SU-DHL-6 (cell line): Measurements from ENCODE around the gene POU2F3.

ENCODE experiments used
- H2AFZ ChIP-seq: fragments of 200-600 bp; sonication (generic); 2 replicates; pipeline ENCODE4 v1.6.1; 2014; ENCODE audit warnings: low read depth, mild to moderate bottlenecking, moderate library complexity, mixed read lengths, antibody characterized with exemption, low read length; ENCODE audit not compliant: severe bottlenecking
- H3F3A ChIP-seq: fragments of 200-600 bp; shearing (Covaris generic); 2 replicates; pipeline ENCODE4 v1.6.0; 2016; ENCODE audit warnings: antibody characterized with exemption, mild to moderate bottlenecking; ENCODE audit not compliant: insufficient read depth
- H3K27ac ChIP-seq: fragments of 200-600 bp; sonication (generic); 2 replicates; pipeline ENCODE4 v1.5.1; 2016; ENCODE audit warnings: low read depth, mild to moderate bottlenecking, low read length, moderate library complexity, mixed read lengths
- H3K27me3 ChIP-seq: fragments of 200-600 bp; sonication (generic), shearing (Covaris generic); 2 replicates; pipeline ENCODE4 v1.6.0; 2014; ENCODE audit warnings: mild to moderate bottlenecking, low read length
- H3K36me3 ChIP-seq: fragments of 200-600 bp; sonication (generic); 2 replicates; pipeline ENCODE4 v1.6.1; 2014; ENCODE audit warnings: mild to moderate bottlenecking, low read length, mixed read lengths
- H3K4me2 ChIP-seq: fragments of 300-600, 200-600 bp; shearing (Covaris generic), sonication (generic); 2 replicates; pipeline ENCODE4 v1.6.0; 2014; ENCODE audit warnings: low read length, low read depth, mild to moderate bottlenecking; ENCODE audit not compliant: poor library complexity, severe bottlenecking
- H3K4me3 ChIP-seq: fragments of 200-600 bp; sonication (generic); 2 replicates; pipeline ENCODE4 v1.5.1; 2014; ENCODE audit warnings: antibody characterized with exemption, low read length, mild to moderate bottlenecking, mixed read lengths; ENCODE audit not compliant: insufficient read depth, poor library complexity, severe bottlenecking
- H3K79me2 ChIP-seq: fragments of 200-600 bp; sonication (generic); 2 replicates; pipeline ENCODE4 v1.6.1; 2014; ENCODE audit warnings: mild to moderate bottlenecking, low read length, moderate library complexity; ENCODE audit not compliant: insufficient read depth
- H3K9ac ChIP-seq: fragments of 200-600 bp; sonication (generic); 2 replicates; pipeline ENCODE4 v1.7.0; 2014; ENCODE audit warnings: mild to moderate bottlenecking, low read length
- H3K9me2 ChIP-seq: fragments of 200-600 bp; sonication (generic); replicated peaks from 2 replicates; pipeline ENCODE4 v1.6.1; 2014; ENCODE audit warnings: low read length; ENCODE audit not compliant: insufficient read depth
- H3K9me3 ChIP-seq: fragments of 200-600 bp; sonication (generic); 2 replicates; pipeline ENCODE4 v1.6.1; 2014; ENCODE audit warnings: low read length, mixed read lengths; ENCODE audit not compliant: insufficient read depth
- H4K20me1 ChIP-seq: fragments of 200-600 bp; sonication (generic); 2 replicates; pipeline ENCODE4 v1.6.1; 2014; ENCODE audit warnings: low read depth, mild to moderate bottlenecking, antibody characterized with exemption, low read length, moderate library complexity, mixed read lengths
- EZH2phosphoT487 ChIP-seq: fragments of 200-600 bp; sonication (generic), shearing (Covaris generic); conservative IDR thresholded peaks from 2 replicates; pipeline ENCODE4 v1.6.1; 2018; ENCODE audit warnings: mild to moderate bottlenecking, antibody characterized with exemption, low read length, moderate library complexity, mixed read lengths
- TF ChIP-seq, protein P1 (sequence below): fragments of 200-600 bp; sonication (generic); IDR thresholded peaks from one replicate; pipeline ENCODE4 v1.5.1; 2017; ENCODE audit warnings: antibody characterized with exemption, mild to moderate bottlenecking, low read length, moderate library complexity; ENCODE audit not compliant: insufficient read depth, poor library complexity, severe bottlenecking

Gene POU2F3

DNA sequence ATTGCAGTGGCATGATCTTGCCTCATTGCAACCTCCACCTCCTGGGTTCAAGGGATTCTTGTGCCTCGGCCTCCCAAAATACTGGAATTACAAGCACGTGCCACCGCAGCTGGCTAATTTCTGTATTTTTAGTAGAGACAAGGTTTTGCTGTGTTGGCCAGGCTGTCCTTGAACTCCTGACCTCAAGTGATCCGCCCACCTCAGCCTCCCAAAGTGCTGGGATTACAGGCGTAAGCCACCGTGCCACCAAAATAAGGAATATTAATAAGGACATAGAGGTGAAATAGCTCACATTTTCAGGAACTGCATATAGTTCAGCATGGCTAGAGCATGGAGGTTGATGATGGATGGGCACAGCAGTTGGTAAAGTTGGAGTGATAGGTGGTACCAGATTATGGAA, 117.7 kb downstream of the POU2F3 start:
- Histone ChIP-seq H3K9me3 (no peaks in the 10 kb centered on the region), H3K27me3 (no peaks in the 10 kb centered on the region), H3K27ac (no peak overlapping the region), H3F3A (no peaks in the 10 kb centered on the region), H2AFZ (no peak overlapping the region), H3K9ac (no peak overlapping the region), H4K20me1 (peaks cover 23% of the 10 kb centered on the region; the same call in 1 of the 2 replicates), H3K79me2 (no peaks in the 10 kb centered on the region), H3K9me2 (no peaks in the 10 kb centered on the region), H3K4me3 (no peak overlapping the region), H3K36me3 (no peaks in the 10 kb centered on the region), H3K4me2 (no peak overlapping the region)
- no peak for TF ChIP-seq EZH2phosphoT487
- TF ChIP-seq, protein P1, sequence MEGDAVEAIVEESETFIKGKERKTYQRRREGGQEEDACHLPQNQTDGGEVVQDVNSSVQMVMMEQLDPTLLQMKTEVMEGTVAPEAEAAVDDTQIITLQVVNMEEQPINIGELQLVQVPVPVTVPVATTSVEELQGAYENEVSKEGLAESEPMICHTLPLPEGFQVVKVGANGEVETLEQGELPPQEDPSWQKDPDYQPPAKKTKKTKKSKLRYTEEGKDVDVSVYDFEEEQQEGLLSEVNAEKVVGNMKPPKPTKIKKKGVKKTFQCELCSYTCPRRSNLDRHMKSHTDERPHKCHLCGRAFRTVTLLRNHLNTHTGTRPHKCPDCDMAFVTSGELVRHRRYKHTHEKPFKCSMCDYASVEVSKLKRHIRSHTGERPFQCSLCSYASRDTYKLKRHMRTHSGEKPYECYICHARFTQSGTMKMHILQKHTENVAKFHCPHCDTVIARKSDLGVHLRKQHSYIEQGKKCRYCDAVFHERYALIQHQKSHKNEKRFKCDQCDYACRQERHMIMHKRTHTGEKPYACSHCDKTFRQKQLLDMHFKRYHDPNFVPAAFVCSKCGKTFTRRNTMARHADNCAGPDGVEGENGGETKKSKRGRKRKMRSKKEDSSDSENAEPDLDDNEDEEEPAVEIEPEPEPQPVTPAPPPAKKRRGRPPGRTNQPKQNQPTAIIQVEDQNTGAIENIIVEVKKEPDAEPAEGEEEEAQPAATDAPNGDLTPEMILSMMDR, result no peak

DNA sequence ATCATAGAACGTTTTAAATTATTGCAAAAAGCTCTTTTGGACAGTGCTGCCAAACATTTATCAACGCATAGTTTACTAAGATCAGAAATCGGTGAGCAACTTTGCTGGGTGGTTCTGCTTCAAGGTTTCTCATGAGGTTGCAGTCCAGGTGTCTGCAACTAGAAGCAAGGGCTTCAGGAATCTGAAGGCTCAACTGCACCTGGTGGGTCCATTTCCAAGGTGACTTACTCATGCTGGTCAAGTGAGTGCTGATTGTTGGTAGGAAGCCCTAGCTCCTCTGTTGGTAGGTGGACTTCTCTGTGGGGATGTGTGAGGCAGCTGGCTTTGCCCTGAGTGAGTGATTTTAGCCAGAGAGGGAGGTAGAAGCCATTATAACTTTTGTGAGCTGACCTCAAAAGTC, 118.8 kb downstream of the POU2F3 start:
- no peaks in the 10 kb centered on the region for H3K36me3 ChIP-seq
- no peak overlapping the region for H3K9ac ChIP-seq
- H4K20me1 ChIP-seq, result peaks cover 20% of the 10 kb centered on the region; the same call in 1 of the 2 replicates
- no peaks in the 10 kb centered on the region for H3F3A ChIP-seq
- H3K4me3 ChIP-seq, result no peak overlapping the region
- no peaks in the 10 kb centered on the region for H3K79me2 ChIP-seq
- TF ChIP-seq EZH2phosphoT487, result no peak
- TF ChIP-seq, protein P1, result no peak
- H3K27ac ChIP-seq, result no peak overlapping the region
- H2AFZ ChIP-seq, result no peak overlapping the region
- H3K27me3 ChIP-seq, result no peaks in the 10 kb centered on the region
- no peaks in the 10 kb centered on the region for H3K9me2 ChIP-seq
- H3K9me3 ChIP-seq, result no peaks in the 10 kb centered on the region
- no peak overlapping the region for H3K4me2 ChIP-seq

DNA sequence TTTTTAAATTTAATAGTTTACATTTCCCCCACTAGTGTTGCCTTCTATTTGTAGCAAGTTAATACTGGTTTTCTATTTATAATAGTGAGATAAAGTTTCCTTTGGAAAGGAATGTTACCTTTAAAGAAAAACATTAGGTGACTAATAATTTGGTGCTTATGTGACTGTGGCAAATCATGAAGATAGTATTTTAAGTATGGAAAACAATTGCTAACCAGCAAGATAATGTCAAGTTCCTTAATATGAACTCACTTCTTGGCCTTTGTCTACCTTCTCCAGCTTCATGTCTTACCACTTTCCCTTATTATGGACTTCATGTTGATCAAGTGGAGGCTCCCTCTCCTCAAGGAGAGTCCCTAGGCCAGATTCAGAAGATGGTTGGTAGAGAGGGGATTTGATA, 123.5 kb downstream of the POU2F3 start:
- H3K27me3 ChIP-seq, result no peaks in the 10 kb centered on the region
- H3K4me2 ChIP-seq, result no peak overlapping the region
- H3K9me3 ChIP-seq, result no peaks in the 10 kb centered on the region
- peaks cover 32% of the 10 kb centered on the region for H4K20me1 ChIP-seq
- H3K36me3 ChIP-seq, result no peaks in the 10 kb centered on the region
- no peak overlapping the region for H3K27ac ChIP-seq
- no peak overlapping the region for H3K4me3 ChIP-seq
- no peaks in the 10 kb centered on the region for H3F3A ChIP-seq
- TF ChIP-seq EZH2phosphoT487, result no peak
- TF ChIP-seq, protein P1, result no peak
- no peaks in the 10 kb centered on the region for H3K79me2 ChIP-seq
- no peaks in the 10 kb centered on the region for H3K9me2 ChIP-seq
- H3K9ac ChIP-seq, result no peak overlapping the region
- H2AFZ ChIP-seq, result no peak overlapping the region

DNA sequence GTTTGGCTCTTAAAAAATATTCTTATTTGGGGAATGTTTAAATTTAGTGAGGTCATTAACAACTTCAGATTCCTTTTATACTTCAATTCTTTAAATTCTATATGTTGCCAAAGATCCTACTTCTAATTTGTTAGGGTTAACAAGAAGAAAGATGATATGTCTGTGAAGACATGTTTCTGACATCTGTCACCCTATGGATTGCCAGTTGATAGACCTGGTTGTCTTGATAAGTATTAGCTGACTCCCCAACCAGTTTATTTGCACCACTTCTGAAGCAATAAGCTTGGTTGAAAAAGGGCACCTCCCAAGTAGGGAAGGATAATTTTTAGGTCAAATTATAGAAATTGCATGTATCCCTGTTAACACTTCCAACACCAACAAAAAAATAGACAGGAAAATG, 125.6 kb downstream of the POU2F3 start:
- Histone ChIP-seq H3F3A (no peaks in the 10 kb centered on the region), H3K9me3 (no peaks in the 10 kb centered on the region), H3K27me3 (no peaks in the 10 kb centered on the region), H3K79me2 (no peaks in the 10 kb centered on the region; the same call in 1 of the 2 replicates), H3K36me3 (no peaks in the 10 kb centered on the region), H4K20me1 (peaks cover 25% of the 10 kb centered on the region), H3K27ac (no peak overlapping the region), H3K4me2 (no peak overlapping the region), H3K9me2 (no peaks in the 10 kb centered on the region), H3K9ac (no peak overlapping the region), H2AFZ (no peak overlapping the region), H3K4me3 (no peak overlapping the region)
- TF ChIP-seq, protein P1, result no peak
- TF ChIP-seq EZH2phosphoT487, result no peak
